ENCODE data around the gene ZNF441.
"Not testable (repeated sequence)": the region's sequence is repeated elsewhere in the genome, so short reads cannot be mapped to it uniquely, and the experiment has no call there.

Gene ZNF441

GRCh38 chr19:11766597-11767591 is at the start of gene ZNF441:
TSS of gene ZNF441 (plus strand) at chr19:11767000. CDS start at chr19:11767194, 194 bp downstream.
- DNase-seq: peak; percentile 93

- DNase-seq: no peak
Measured at GRCh38 chr19:11721681-11722080, 45.1 kb upstream of the ZNF441 start.

GRCh38 chr19:11722414-11722813 is 44.4 kb upstream of the ZNF441 start:
- no peak for DNase-seq

- DNase-seq: no peak
Measured at GRCh38 chr19:11729586-11729985, 37.2 kb upstream of the ZNF441 start.

- no peak for DNase-seq
Measured at GRCh38 chr19:11735375-11735774, 31.4 kb upstream of the ZNF441 start.

- DNase-seq: no peak
Measured at GRCh38 chr19:11736696-11737095, 30.1 kb upstream of the ZNF441 start.

GRCh38 chr19:11737964-11738745 is 28.6 kb upstream of the ZNF441 start:
- peak; percentile 15 for DNase-seq

GRCh38 chr19:11738746-11739620 is 27.8 kb upstream of the ZNF441 start, which contains the start of gene ZNF823:
TSS of gene ZNF823 (minus strand) at chr19:11738946. CDS start at chr19:11738819, 127 bp downstream.
- DNase-seq: peak; percentile 98

GRCh38 chr19:11745869-11746268 is 20.9 kb upstream of the ZNF441 start:
- no peak for DNase-seq

- no peak for DNase-seq
Measured at GRCh38 chr19:11747277-11747676, 19.5 kb upstream of the ZNF441 start.

GRCh38 chr19:11749751-11750150 is 17.0 kb upstream of the ZNF441 start:
- DNase-seq: no peak

- no peak for DNase-seq
Measured at GRCh38 chr19:11752244-11752736, 14.5 kb upstream of the ZNF441 start.

GRCh38 chr19:11754663-11755062 is 12.1 kb upstream of the ZNF441 start:
- no peak for DNase-seq

GRCh38 chr19:11756965-11757364 is 9.8 kb upstream of the ZNF441 start:
- no peak for DNase-seq

GRCh38 chr19:11759805-11760204 is 7.0 kb upstream of the ZNF441 start:
- no peak for DNase-seq

- no peak for DNase-seq
Measured at GRCh38 chr19:11763117-11763516, 3.7 kb upstream of the ZNF441 start.

- no peak for DNase-seq
Measured at GRCh38 chr19:11763611-11764010, 3.2 kb upstream of the ZNF441 start.

GRCh38 chr19:11767633-11768133 is 883 bp downstream of the ZNF441 start:
- peak; percentile 12 for DNase-seq

GRCh38 chr19:11769995-11770394 is 3.2 kb downstream of the ZNF441 start:
- DNase-seq: no peak

GRCh38 chr19:11771520-11771919 is 4.7 kb downstream of the ZNF441 start:
- not testable (repeated sequence) for DNase-seq

GRCh38 chr19:11776669-11777068 is 9.9 kb downstream of the ZNF441 start:
- DNase-seq: not testable (repeated sequence)

- no peak for DNase-seq
Measured at GRCh38 chr19:11780431-11781020, 13.7 kb downstream of the ZNF441 start.
